Endothelial cell of umbilical vein (primary cell): Measurements from ENCODE around the gene CTNND2. TPM values are rescaled to one million over a fixed set of nuclear protein-coding genes. Genes with fewer than 3 reads are reported as not detected.

Source experiments
- BruUV-seq: library from RNA; stranded (reverse); fragments of 400-500 nt; replicated peaks from 2 replicates; lab custom pipeline; 2021; lab: Mats Ljungman, UMichigan
- CTCF ChIA-PET: fragments of 300-600, 350-600 bp; sonication (Branson Sonifier 250); formaldehyde crosslinking; loops from one replicate; lab custom pipeline; 2021; ENCODE audit warnings: antibody characterized with exemption, inconsistent platforms; lab: Charles Lee
- POLR2A ChIA-PET: fragments of 300-600, 350-600 bp; sonication (Branson Sonifier 250); formaldehyde crosslinking; loops from one replicate; lab custom pipeline; 2021; ENCODE audit warnings: antibody characterized with exemption, inconsistent platforms; lab: Charles Lee
- DNase-seq: peaks from one replicate; pipeline ENCODE4 v3.0.0-alpha.2; 2011; ENCODE audit warnings: low read depth, low spot score
- FAIRE-seq: peaks from 2 replicates; lab custom pipeline; 2011; peaks lifted over from hg19 to GRCh38; lab: Jason Lieb, UNC
- H2AFZ ChIP-seq: 2 replicates; pipeline ENCODE4 v1.6.0; 2012; ENCODE audit warnings: low read depth, low read length, control low read depth, inconsistent platforms
- H3K27ac ChIP-seq: 2 replicates; pipeline ENCODE4 v1.5.1; 2011; ENCODE audit warnings: low read depth, mild to moderate bottlenecking, control low read depth, low read length, moderate library complexity; ENCODE audit not compliant: insufficient read depth
- H3K27me3 ChIP-seq, 2 experiments: 2 replicates each; pipeline versions ENCODE4 v1.6.0 to v1.6.1; 2011; ENCODE audit warnings: low read length in 2 of 2, mixed read lengths in 1 of 2; ENCODE audit not compliant: control insufficient read depth in 2 of 2, insufficient read depth in 2 of 2
- H3K36me3 ChIP-seq, 2 experiments: 2 replicates in 1 of 2; 3 replicates in 1 of 2; pipeline ENCODE4 v1.5.1; 2011; ENCODE audit warnings: low read length in 2 of 2, mild to moderate bottlenecking in 1 of 2, moderate library complexity in 1 of 2; ENCODE audit not compliant: control insufficient read depth in 2 of 2, insufficient read depth in 2 of 2; ENCODE audit errors: extremely low read depth in 1 of 2
- H3K4me1 ChIP-seq: 3 replicates; pipeline ENCODE4 v1.5.1; 2011; ENCODE audit warnings: mild to moderate bottlenecking, low read length; ENCODE audit not compliant: control insufficient read depth, insufficient read depth; ENCODE audit errors: extremely low read depth
- H3K4me2 ChIP-seq: 2 replicates; pipeline ENCODE4 v1.6.1; 2011; ENCODE audit warnings: low read length, control low read depth, mixed read lengths; ENCODE audit not compliant: insufficient read depth
- H3K4me3 ChIP-seq, 3 experiments: fragments of 200-600 bp in 1 of 3; sonication (generic), shearing (Covaris generic) in 1 of 3; replicated peaks in 1 of 3; 2 replicates each; pipeline ENCODE4 v1.5.1; 2011 to 2016; ENCODE audit warnings: control low read depth in 3 of 3, low read length in 3 of 3, mild to moderate bottlenecking in 2 of 3, inconsistent platforms in 1 of 3, low read depth in 1 of 3, moderate library complexity in 1 of 3; ENCODE audit not compliant: insufficient read depth in 1 of 3
- H3K79me2 ChIP-seq: 2 replicates; pipeline ENCODE4 v1.6.0; 2012; ENCODE audit warnings: low read length, inconsistent platforms; ENCODE audit not compliant: control insufficient read depth, insufficient read depth
- H3K9ac ChIP-seq: replicated peaks from 2 replicates; pipeline ENCODE3; 2011; ENCODE audit warnings: low read length, control low read depth; ENCODE audit not compliant: insufficient read depth; ENCODE audit errors: extremely low read depth
- H3K9me1 ChIP-seq: replicated peaks from 3 replicates; pipeline ENCODE4 v1.6.0; 2011; ENCODE audit warnings: mild to moderate bottlenecking, low read length; ENCODE audit not compliant: control insufficient read depth, insufficient read depth; ENCODE audit errors: extremely low read depth
- H3K9me3 ChIP-seq: replicated peaks from 2 replicates; pipeline ENCODE4 v1.5.1; 2012; ENCODE audit warnings: low read length, inconsistent platforms; ENCODE audit not compliant: control insufficient read depth, insufficient read depth
- H4K20me1 ChIP-seq: replicated peaks from 2 replicates; pipeline ENCODE3; 2011; ENCODE audit warnings: mild to moderate bottlenecking, low read length; ENCODE audit not compliant: control insufficient read depth, insufficient read depth; ENCODE audit errors: extremely low read depth
- CTCF ChIP-seq, 2 donors: IDR thresholded peaks; 1 replicate in 1 of 2; 2 replicates in 1 of 2; pipeline ENCODE4 v1.5.1; 2011; ENCODE audit warnings: low read length in 2 of 2, mild to moderate bottlenecking in 2 of 2, moderate library complexity in 2 of 2, control low read depth in 1 of 2, inconsistent platforms in 1 of 2, low read depth in 1 of 2; ENCODE audit not compliant: insufficient read depth in 1 of 2; ENCODE audit errors: extremely low read depth in 1 of 2
- FOS ChIP-seq: IDR thresholded peaks from 2 replicates; pipeline ENCODE4 v1.6.1; 2011; ENCODE audit warnings: mild to moderate bottlenecking, low read length, moderate library complexity, borderline replicate concordance; ENCODE audit not compliant: insufficient read depth
- GATA2 ChIP-seq: IDR thresholded peaks from 2 replicates; pipeline ENCODE4 v1.7.0; 2011; ENCODE audit warnings: low read depth, mild to moderate bottlenecking, moderate library complexity, mixed read lengths, low read length; ENCODE audit not compliant: insufficient read length, insufficient read depth
- JUN ChIP-seq: IDR thresholded peaks from 2 replicates; pipeline ENCODE4 v1.6.1; 2011; ENCODE audit warnings: borderline replicate concordance, low read depth; ENCODE audit not compliant: insufficient read length, insufficient read depth
- MAX ChIP-seq: IDR thresholded peaks from 2 replicates; pipeline ENCODE4 v1.6.1; 2011; ENCODE audit not compliant: insufficient read depth, insufficient read length
- MYC ChIP-seq: IDR thresholded peaks from one replicate; pipeline ENCODE4 v1.6.1; 2011; ENCODE audit warnings: mild to moderate bottlenecking, low read depth, low read length
- POLR2A ChIP-seq: IDR thresholded peaks from 2 replicates; pipeline ENCODE4 v1.6.1; 2012; ENCODE audit warnings: low read depth, mild to moderate bottlenecking, control low read depth, low read length
- POLR2AphosphoS5 ChIP-seq: IDR thresholded peaks from 2 replicates; pipeline ENCODE4 v1.6.1; 2012; ENCODE audit warnings: low read depth, mild to moderate bottlenecking, control low read depth, low read length, moderate library complexity; ENCODE audit not compliant: insufficient read depth
- dilution Hi-C: fragments of 300-500 bp; cut with MboI; formaldehyde crosslinking; loops from one replicate; pipeline ENCODE4 v1.15.0; 2019; ENCODE audit warnings: low sequenced_read_pairs; ENCODE audit not compliant: extremely low pct_ligation_motif_present
- intact Hi-C: fragments of 100-400 bp; cut with micrococcal nuclease; formaldehyde crosslinking; loops from one replicate; pipeline ENCODE4 v1.10.0; 2022
- polyA plus RNA-seq, 4 experiments: library from polyadenylated mRNA; depleted of rRNA in 3 of 4; stranded (reverse) in 3 of 4; unstranded in 1 of 4; fragments of >200 nt; gene quantifications; 2 replicates each; pipeline versions ENCODE4 v1.2.1 to v1.2.3, GENCODE V29; 2011 to 2012; ENCODE audit warnings: missing spikeins in 1 of 4
- total RNA-seq: library from RNA; stranded (reverse); gene quantifications from 2 replicates; pipeline ENCODE4 v1.2.3, GENCODE V29; 2021

The CTNND2 gene
- total and polyA plus RNA-seq, 2 donors (not counting 3 experiments of a cell fraction or from before 2014, with no cell fraction given) = not detected

- H3K9me1 ChIP-seq = no peaks in the 10 kb centered on the region
- H3K27me3 ChIP-seq = no peaks in the 10 kb centered on the region
- H3K4me3 ChIP-seq = no peak overlapping the region
- FAIRE-seq = no peak
- H3K4me2 ChIP-seq = no peak overlapping the region
- dilution Hi-C loops (no loop called here), intact Hi-C loops (no loop called here)
- no peak overlapping the region for H3K27ac ChIP-seq
- H2AFZ ChIP-seq = no peak overlapping the region
- no peaks in the 10 kb centered on the region for H3K4me1 ChIP-seq
- H3K36me3 ChIP-seq = no peaks in the 10 kb centered on the region
- ChIA-PET CTCF (no interaction called here), POLR2A (no interaction called here)
- H3K9ac ChIP-seq = no peak overlapping the region
- no peaks in the 10 kb centered on the region for H4K20me1 ChIP-seq
- no peak for DNase-seq
- no peaks in the 10 kb centered on the region for H3K9me3 ChIP-seq
- no TSS peak for BruUV-seq
- H3K79me2 ChIP-seq = no peaks in the 10 kb centered on the region
- no peak for TF ChIP-seq MAX
- TF ChIP-seq MYC = no peak
- no peak for TF ChIP-seq POLR2AphosphoS5
- no peak for TF ChIP-seq FOS
- no peak for TF ChIP-seq POLR2A
Observed at GRCh38 chr5:11455505-11455904, 448.7 kb downstream of the CTNND2 start.

- no peak overlapping the region for H3K4me3 ChIP-seq
- H3K4me1 ChIP-seq = no peaks in the 10 kb centered on the region
- no peak overlapping the region for H2AFZ ChIP-seq
- H3K27me3 ChIP-seq = no peaks in the 10 kb centered on the region
- no peaks in the 10 kb centered on the region for H4K20me1 ChIP-seq
- H3K4me2 ChIP-seq = no peak overlapping the region
- CTCF ChIA-PET = no interaction called here
- intact Hi-C loops = no loop called here
- no peak overlapping the region for H3K27ac ChIP-seq
- peaks cover 2% of the 10 kb centered on the region for H3K9me3 ChIP-seq
- no peaks in the 10 kb centered on the region for H3K79me2 ChIP-seq
- DNase-seq = no peak
- dilution Hi-C loops = no loop called here
- H3K36me3 ChIP-seq = no peaks in the 10 kb centered on the region
- no peak overlapping the region for H3K9ac ChIP-seq
- TF ChIP-seq JUN (no peak), GATA2 (no peak), MYC (no peak), CTCF (IDR thresholded peaks at IDR 0.05; ENCODE audit: extremely low read depth in 1 of 2, insufficient read depth in 1 of 2, low read depth in 1 of 2, low read length in 2 of 2) (no peak)
- FAIRE-seq = no peak
- BruUV-seq = no TSS peak
- H3K9me1 ChIP-seq = no peaks in the 10 kb centered on the region
- POLR2A ChIA-PET = no interaction called here
Observed at GRCh38 chr5:11452852-11453251, 451.4 kb downstream of the CTNND2 start.
